Measurements from ENCODE around the gene STK10. TPM values are rescaled to one million over a fixed set of nuclear protein-coding genes. Genes with fewer than 3 reads are reported as not detected.

Gene STK10
- total and polyA plus RNA-seq, 2 donors from 2014 or later, result 7.2 to 42.8 TPM

DNA sequence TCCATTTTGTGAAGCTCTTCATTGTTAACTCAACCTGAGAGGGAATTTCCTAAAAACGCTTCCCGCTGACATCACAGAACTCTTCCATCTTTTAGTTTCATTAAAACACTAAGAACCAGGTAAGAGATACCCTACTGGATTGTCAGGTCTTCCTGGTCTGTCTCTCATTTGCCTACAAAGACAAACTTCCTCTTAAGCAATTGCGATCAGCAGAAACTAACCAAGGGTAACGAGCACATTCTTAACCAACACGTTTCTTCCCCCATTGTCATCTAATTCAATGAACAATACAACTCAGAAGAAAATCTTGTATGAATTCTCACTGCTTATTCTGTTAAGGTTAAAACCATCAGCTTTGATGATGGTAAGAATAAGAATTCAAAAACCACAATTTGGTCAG is 188.1 kb downstream of the STK10 start:
- Histone ChIP-seq H3K9me3 (ENCODE audit: control insufficient read depth in 2 of 3, insufficient read depth in 1 of 3, low read length in 3 of 3) (no peaks in the 10 kb centered on the region), H3K4me1 (ENCODE audit: control insufficient read depth in 2 of 3, insufficient read depth in 2 of 3, low read depth in 1 of 3, low read length in 3 of 3) (peaks cover 1 to 43% (median 19%) of the 10 kb centered on the region in 3 donors), H3K27me3 (ENCODE audit: control insufficient read depth, insufficient read depth, low read length) (no peaks in the 10 kb centered on the region), H3K27ac (ENCODE audit: low read depth in 2 of 2, low read length in 2 of 2) (no peak overlapping the region), H3K9ac (ENCODE audit: low read length in 3 of 3) (no peak overlapping the region), H3K36me3 (ENCODE audit: control insufficient read depth in 2 of 3, insufficient read depth in 3 of 3, low read length in 3 of 3) (no peaks in the 10 kb centered on the region), H3K4me3 (ENCODE audit: low read length in 3 of 3) (no peak overlapping the region)
- intact Hi-C loops (cut with DNase I), result no loop called here
- TF ChIP-seq, protein P1, sequence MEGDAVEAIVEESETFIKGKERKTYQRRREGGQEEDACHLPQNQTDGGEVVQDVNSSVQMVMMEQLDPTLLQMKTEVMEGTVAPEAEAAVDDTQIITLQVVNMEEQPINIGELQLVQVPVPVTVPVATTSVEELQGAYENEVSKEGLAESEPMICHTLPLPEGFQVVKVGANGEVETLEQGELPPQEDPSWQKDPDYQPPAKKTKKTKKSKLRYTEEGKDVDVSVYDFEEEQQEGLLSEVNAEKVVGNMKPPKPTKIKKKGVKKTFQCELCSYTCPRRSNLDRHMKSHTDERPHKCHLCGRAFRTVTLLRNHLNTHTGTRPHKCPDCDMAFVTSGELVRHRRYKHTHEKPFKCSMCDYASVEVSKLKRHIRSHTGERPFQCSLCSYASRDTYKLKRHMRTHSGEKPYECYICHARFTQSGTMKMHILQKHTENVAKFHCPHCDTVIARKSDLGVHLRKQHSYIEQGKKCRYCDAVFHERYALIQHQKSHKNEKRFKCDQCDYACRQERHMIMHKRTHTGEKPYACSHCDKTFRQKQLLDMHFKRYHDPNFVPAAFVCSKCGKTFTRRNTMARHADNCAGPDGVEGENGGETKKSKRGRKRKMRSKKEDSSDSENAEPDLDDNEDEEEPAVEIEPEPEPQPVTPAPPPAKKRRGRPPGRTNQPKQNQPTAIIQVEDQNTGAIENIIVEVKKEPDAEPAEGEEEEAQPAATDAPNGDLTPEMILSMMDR (IDR thresholded peaks at IDR 0.05; ENCODE audit: borderline replicate concordance, extremely low read depth, insufficient read depth), result no peak
- DNase-seq, result no peak
- no peak for FAIRE-seq

DNA sequence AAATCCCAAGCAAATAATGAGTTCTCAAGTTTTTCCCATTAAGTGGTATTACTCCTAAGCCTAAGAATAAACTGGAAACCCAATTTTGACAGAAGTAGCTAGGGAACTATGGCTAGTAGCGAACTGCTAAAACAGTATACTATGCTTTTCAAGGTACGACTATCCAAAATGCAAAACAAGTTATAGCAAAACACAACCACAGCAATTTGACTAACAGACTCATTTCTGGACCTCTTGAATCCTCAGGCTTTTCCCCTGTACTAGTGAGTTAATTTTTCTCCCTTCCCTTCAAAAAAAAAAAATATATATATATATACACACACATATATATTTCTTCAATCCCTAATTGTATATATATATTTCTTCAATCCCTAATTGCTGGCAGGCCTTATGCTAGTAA is 188.9 kb downstream of the STK10 start:
- no peaks in the 10 kb centered on the region for H3K36me3 ChIP-seq (ENCODE audit: control insufficient read depth in 2 of 3, insufficient read depth in 3 of 3, low read length in 3 of 3)
- FAIRE-seq, result no peak
- no peak for DNase-seq
- TF ChIP-seq, protein P1 (IDR thresholded peaks at IDR 0.05; ENCODE audit: borderline replicate concordance, extremely low read depth, insufficient read depth), result no peak
- H3K4me1 ChIP-seq (ENCODE audit: control insufficient read depth in 2 of 3, insufficient read depth in 2 of 3, low read depth in 1 of 3, low read length in 3 of 3), result peaks cover 0 to 36% (median 17%) of the 10 kb centered on the region in 3 donors
- no peak overlapping the region for H3K4me3 ChIP-seq (ENCODE audit: low read length in 3 of 3)
- no peak overlapping the region for H3K27ac ChIP-seq (ENCODE audit: low read depth in 2 of 2, low read length in 2 of 2)
- no peaks in the 10 kb centered on the region for H3K9me3 ChIP-seq (ENCODE audit: control insufficient read depth in 2 of 3, insufficient read depth in 1 of 3, low read length in 3 of 3)
- intact Hi-C loops (cut with DNase I), result no loop called here
- no peak overlapping the region for H3K9ac ChIP-seq (ENCODE audit: low read length in 3 of 3)
- no peaks in the 10 kb centered on the region for H3K27me3 ChIP-seq (ENCODE audit: control insufficient read depth, insufficient read depth, low read length)

DNA sequence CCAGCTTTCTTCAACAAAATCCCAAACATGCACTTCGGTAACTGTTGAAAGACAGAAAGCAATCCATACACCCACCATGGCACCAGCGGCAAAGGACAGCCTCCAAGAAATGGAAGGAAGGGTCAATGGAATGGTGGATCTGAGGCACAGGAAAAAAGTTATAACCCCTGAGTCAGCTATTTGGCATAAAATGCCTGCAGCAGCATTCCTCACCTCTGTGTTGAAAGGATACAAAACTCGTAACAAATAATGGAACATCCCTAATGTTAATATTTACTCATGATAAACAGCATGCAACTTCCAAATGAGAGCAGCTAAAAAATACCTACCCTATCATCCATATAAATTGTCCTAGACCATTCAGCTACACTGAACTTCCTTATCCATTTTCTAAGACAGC is 191.0 kb downstream of the STK10 start:
- Histone ChIP-seq H3K27me3 (ENCODE audit: control insufficient read depth, insufficient read depth, low read length) (no peaks in the 10 kb centered on the region), H3K9ac (ENCODE audit: low read length in 3 of 3) (no peak overlapping the region), H3K36me3 (ENCODE audit: control insufficient read depth in 2 of 3, insufficient read depth in 3 of 3, low read length in 3 of 3) (no peaks in the 10 kb centered on the region), H3K4me1 (ENCODE audit: control insufficient read depth in 2 of 3, insufficient read depth in 2 of 3, low read depth in 1 of 3, low read length in 3 of 3) (peaks cover 0 to 28% (median 16%) of the 10 kb centered on the region in 3 donors), H3K9me3 (ENCODE audit: control insufficient read depth in 2 of 3, insufficient read depth in 1 of 3, low read length in 3 of 3) (no peaks in the 10 kb centered on the region), H3K4me3 (ENCODE audit: low read length in 3 of 3) (peak overlapping the region in 1 of 3 donors; percentile 32), H3K27ac (ENCODE audit: low read depth in 2 of 2, low read length in 2 of 2) (no peak overlapping the region)
- TF ChIP-seq, protein P1 (IDR thresholded peaks at IDR 0.05; ENCODE audit: borderline replicate concordance, extremely low read depth, insufficient read depth), result no peak
- intact Hi-C loops (cut with DNase I), result no loop called here
- FAIRE-seq (no peak), DNase-seq (no peak)

DNA sequence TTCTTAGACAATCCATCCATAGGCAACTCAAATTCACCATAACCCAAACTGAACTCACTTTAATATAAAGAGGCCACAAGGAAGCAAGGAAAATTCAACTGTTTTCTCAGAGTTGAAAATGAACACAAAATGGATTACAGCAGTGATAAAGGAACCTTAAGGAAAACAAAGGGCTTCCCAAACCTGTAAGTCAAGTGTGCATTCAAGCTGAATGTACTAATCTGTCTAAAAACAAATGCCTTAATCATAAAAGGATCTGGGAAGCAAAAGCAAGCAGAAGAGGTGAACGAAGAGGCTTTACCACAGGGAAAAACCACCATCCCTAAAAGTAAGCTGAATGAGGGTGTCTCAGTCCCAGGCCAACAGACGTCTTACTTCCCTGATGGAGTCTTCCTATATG is 195.2 kb downstream of the STK10 start:
- FAIRE-seq (no peak), DNase-seq (no peak)
- Histone ChIP-seq H3K27ac (ENCODE audit: low read depth in 2 of 2, low read length in 2 of 2) (no peak overlapping the region), H3K4me3 (ENCODE audit: low read length in 3 of 3) (no peak overlapping the region), H3K27me3 (ENCODE audit: control insufficient read depth, insufficient read depth, low read length) (no peaks in the 10 kb centered on the region), H3K9me3 (ENCODE audit: control insufficient read depth in 2 of 3, insufficient read depth in 1 of 3, low read length in 3 of 3) (no peaks in the 10 kb centered on the region), H3K4me1 (ENCODE audit: control insufficient read depth in 2 of 3, insufficient read depth in 2 of 3, low read depth in 1 of 3, low read length in 3 of 3) (peaks cover 0 to 12% (median 8%) of the 10 kb centered on the region in 3 donors), H3K9ac (ENCODE audit: low read length in 3 of 3) (no peak overlapping the region), H3K36me3 (ENCODE audit: control insufficient read depth in 2 of 3, insufficient read depth in 3 of 3, low read length in 3 of 3) (no peaks in the 10 kb centered on the region)
- TF ChIP-seq, protein P1 (IDR thresholded peaks at IDR 0.05; ENCODE audit: borderline replicate concordance, extremely low read depth, insufficient read depth), result no peak
- intact Hi-C loops (cut with DNase I), result no loop called here
